CD4-positive, CD25-positive, alpha-beta regulatory T cell (primary cell): Measurements from ENCODE around the gene ARHGAP12. TPM values are rescaled to one million over a fixed set of nuclear protein-coding genes. Genes with fewer than 3 reads are reported as not detected.

Source experiments
- ATAC-seq, 2 donors: fragments of 150-1000 bp; cut with Tn5 transposase; one replicate each; pipeline ENCODE4 v1.10.0; 2021; ENCODE audit warnings: low read depth in 2 of 2, moderate number of reproducible peaks in 2 of 2, moderate library complexity in 1 of 2
- DNase-seq, 3 donors: peaks; one replicate each; pipeline versions ENCODE4 v3.0.0 to v3.0.0-alpha.2; 2012 to 2022; ENCODE audit warnings: mixed read lengths in 1 of 3
- H3K27ac ChIP-seq: one replicate; pipeline ENCODE4 v1.7.0; 2013; ENCODE audit warnings: mild to moderate bottlenecking, low read length; ENCODE audit not compliant: insufficient read depth, poor library complexity, severe bottlenecking
- H3K27me3 ChIP-seq: one replicate; pipeline ENCODE4 v1.7.0; 2013; ENCODE audit warnings: low read length; ENCODE audit not compliant: control insufficient read depth, insufficient read depth
- H3K36me3 ChIP-seq: one replicate; pipeline ENCODE4 v1.7.0; 2013; ENCODE audit warnings: mild to moderate bottlenecking, low read length, moderate library complexity; ENCODE audit not compliant: control insufficient read depth, insufficient read depth
- H3K4me1 ChIP-seq: 2 replicates; pipeline ENCODE4 v1.7.0; 2013; ENCODE audit warnings: mild to moderate bottlenecking, low read length; ENCODE audit not compliant: insufficient read depth, control insufficient read depth, poor library complexity, severe bottlenecking
- H3K4me3 ChIP-seq: one replicate; pipeline ENCODE4 v1.7.0; 2013; ENCODE audit warnings: low read depth, mild to moderate bottlenecking, low read length, moderate library complexity
- H3K9me3 ChIP-seq, 2 experiments: 1 replicate in 1 of 2; 2 replicates in 1 of 2; pipeline ENCODE4 v1.7.0; 2013; ENCODE audit warnings: low read length in 2 of 2, mild to moderate bottlenecking in 1 of 2, moderate library complexity in 1 of 2; ENCODE audit not compliant: control insufficient read depth in 2 of 2
- H3K27ac Mint-ChIP-seq, 3 donors: one replicate each; pipeline ENCODE4 v1.8.0; 2020 to 2022; ENCODE audit warnings: mild to moderate bottlenecking in 3 of 3, mixed read lengths in 3 of 3, moderate library complexity in 2 of 3
- H3K27me3 Mint-ChIP-seq: one replicate; pipeline ENCODE4 v1.8.0; 2022; ENCODE audit warnings: mild to moderate bottlenecking, mixed read lengths
- H3K36me3 Mint-ChIP-seq: one replicate; pipeline ENCODE4 v1.8.0; 2020; ENCODE audit warnings: mixed read lengths
- H3K4me1 Mint-ChIP-seq, 4 donors: one replicate each; pipeline ENCODE4 v1.8.0; 2020 to 2022; ENCODE audit warnings: mixed read lengths in 4 of 4, mild to moderate bottlenecking in 1 of 4
- H3K4me3 Mint-ChIP-seq, 4 donors: one replicate each; pipeline ENCODE4 v1.8.0; 2020 to 2022; ENCODE audit warnings: mild to moderate bottlenecking in 4 of 4, mixed read lengths in 4 of 4, moderate library complexity in 3 of 4
- H3K9me3 Mint-ChIP-seq, 7 donors: one replicate each; pipeline ENCODE4 v1.8.0; 2020 to 2022; ENCODE audit warnings: mixed read lengths in 7 of 7, mild to moderate bottlenecking in 3 of 7, moderate library complexity in 2 of 7
- polyA plus RNA-seq, 4 donors: library from polyadenylated mRNA; unstranded; fragments of 300-500 nt; fragmentation: Illumina TruSeq; gene quantifications; one replicate each; pipeline ENCODE4 v1.2.3, GENCODE V29; 2021
- total RNA-seq: library from RNA; stranded (reverse); gene quantifications from one replicate; pipeline ENCODE4 v1.2.3, GENCODE V29; 2022

ARHGAP12 gene
- total and polyA plus RNA-seq, 5 donors from 2014 or later = 8.8 to 28.3 (median 11.8) TPM

GRCh38 chr10:31927884-31928548 is 615 bp downstream of the ARHGAP12 start:
- ATAC-seq = peak; percentile 36 to 48
- H3K9me3 Mint-ChIP-seq = no peaks in the 10 kb centered on the region
- DNase-seq = peak; percentile 57 to 85 (median 66)
- H3K36me3 Mint-ChIP-seq = peaks cover 3% of the 10 kb centered on the region
- no peaks in the 10 kb centered on the region for H3K27me3 Mint-ChIP-seq
- Histone ChIP-seq H3K27ac (peak overlapping the region; percentile 76), H3K36me3 (no peaks in the 10 kb centered on the region), H3K27me3 (no peaks in the 10 kb centered on the region), H3K4me1 (peaks cover 49% of the 10 kb centered on the region), H3K4me3 (peak overlapping the region; percentile 84), H3K9me3 (no peaks in the 10 kb centered on the region)
- H3K27ac Mint-ChIP-seq = peak overlapping the region; percentile 91 to 97 (median 94)
- peak overlapping the region; percentile 81 to 96 (median 94) for H3K4me3 Mint-ChIP-seq
- peaks cover 23 to 59% (median 49%) of the 10 kb centered on the region in 4 donors for H3K4me1 Mint-ChIP-seq

- Mint-ChIP-seq H3K4me3 (peak overlapping the region; percentile 81 to 96 (median 94)), H3K36me3 (peaks cover 3% of the 10 kb centered on the region), H3K4me1 (peaks cover 23 to 63% (median 51%) of the 10 kb centered on the region in 4 donors), H3K27ac (peak overlapping the region; percentile 91 to 97 (median 94)), H3K27me3 (no peaks in the 10 kb centered on the region), H3K9me3 (peaks cover 0 to 2% (median 0%) of the 10 kb centered on the region in 7 donors)
- Histone ChIP-seq H3K4me1 (peaks cover 49% of the 10 kb centered on the region), H3K4me3 (peak overlapping the region; percentile 84), H3K27me3 (no peaks in the 10 kb centered on the region), H3K27ac (peak overlapping the region; percentile 76), H3K36me3 (no peaks in the 10 kb centered on the region), H3K9me3 (no peaks in the 10 kb centered on the region)
- DNase-seq = peak in 1 of 3 donors; percentile 73
- ATAC-seq = peak in 1 of 2 donors; percentile 1
These were observed 1.1 kb downstream of the ARHGAP12 start for GRCh38 chr10:31927565-31927883.

DNA sequence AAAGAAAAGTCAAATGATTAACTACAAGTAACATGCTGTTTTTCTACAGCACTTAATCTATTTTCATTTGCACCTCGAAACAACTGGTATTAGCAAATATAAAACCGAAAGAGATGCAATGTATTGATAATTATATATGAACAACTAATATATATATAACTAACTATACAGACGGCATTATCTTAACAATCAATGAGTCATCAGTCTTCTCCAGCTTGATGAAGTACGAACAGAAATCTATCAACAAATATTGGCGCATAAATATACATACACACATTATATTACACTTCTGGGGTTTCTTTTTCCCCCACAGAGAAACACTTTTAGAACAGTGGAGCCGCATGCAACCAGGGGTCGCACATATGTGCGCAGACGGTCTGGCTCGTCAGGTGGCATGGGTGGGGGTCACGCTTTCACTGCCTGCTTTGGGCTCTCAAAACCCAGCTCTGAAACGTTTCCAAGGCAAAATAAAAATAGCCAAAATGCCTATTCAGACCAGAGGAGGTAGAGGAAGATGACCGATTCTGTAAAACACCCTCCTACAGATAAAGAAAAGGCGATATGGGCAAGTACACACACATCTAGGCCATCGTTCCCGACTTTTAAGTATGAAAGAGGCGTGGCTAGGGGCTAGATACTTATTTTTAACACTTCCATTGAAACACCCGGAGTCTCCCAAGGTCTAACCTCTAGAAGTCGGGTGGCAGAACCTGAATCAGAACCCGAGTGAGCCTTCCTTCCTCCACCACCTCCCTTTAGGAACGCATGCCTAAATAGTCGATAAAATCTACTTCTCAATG is 1.7 kb downstream of the ARHGAP12 start:
- peak in 1 of 3 donors; percentile 11 for DNase-seq
- no peaks in the 10 kb centered on the region for H3K9me3 ChIP-seq
- no peaks in the 10 kb centered on the region for H3K36me3 ChIP-seq
- no peak for ATAC-seq
- peaks cover 52% of the 10 kb centered on the region for H3K4me1 ChIP-seq
- peak overlapping the region; percentile 84 for H3K4me3 ChIP-seq
- Mint-ChIP-seq H3K4me1 (peaks cover 23 to 68% (median 54%) of the 10 kb centered on the region in 4 donors), H3K27ac (peak overlapping the region; percentile 91 to 97 (median 94)), H3K36me3 (peaks cover 3% of the 10 kb centered on the region), H3K4me3 (peak overlapping the region; percentile 81 to 96 (median 94)), H3K9me3 (peaks cover 0 to 2% (median 0%) of the 10 kb centered on the region in 7 donors), H3K27me3 (no peaks in the 10 kb centered on the region)
- peak overlapping the region; percentile 76 for H3K27ac ChIP-seq
- H3K27me3 ChIP-seq = no peaks in the 10 kb centered on the region

DNA sequence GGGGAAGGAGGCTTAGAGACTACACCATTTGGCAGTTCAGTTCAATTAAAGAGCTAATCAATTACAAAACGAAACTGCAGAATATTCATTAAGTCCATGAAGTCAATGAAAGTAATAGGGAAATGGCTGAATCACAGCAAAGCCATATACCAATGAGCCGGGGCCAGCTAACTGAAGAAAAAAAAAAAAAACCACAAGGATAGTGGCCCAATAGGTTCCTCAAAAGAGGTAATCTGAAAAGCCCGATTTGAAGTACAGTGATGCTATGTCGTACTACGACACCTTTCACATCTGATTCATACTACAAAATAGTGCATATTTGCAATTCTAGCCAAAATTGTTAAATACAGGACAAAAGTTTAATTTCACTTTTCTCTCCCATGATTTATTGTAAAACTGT is 2.5 kb downstream of the ARHGAP12 start:
- Histone ChIP-seq H3K27ac (peak overlapping the region; percentile 76), H3K4me3 (peak overlapping the region; percentile 84), H3K27me3 (no peaks in the 10 kb centered on the region), H3K9me3 (no peaks in the 10 kb centered on the region), H3K36me3 (no peaks in the 10 kb centered on the region), H3K4me1 (peaks cover 60% of the 10 kb centered on the region)
- DNase-seq = no peak
- H3K27ac Mint-ChIP-seq = peak overlapping the region in 2 of 3 donors; percentile 59 to 71
- ATAC-seq = no peak
- H3K9me3 Mint-ChIP-seq = peaks cover 0 to 2% (median 0%) of the 10 kb centered on the region in 7 donors
- no peaks in the 10 kb centered on the region for H3K27me3 Mint-ChIP-seq
- H3K4me1 Mint-ChIP-seq = peaks cover 25 to 76% (median 58%) of the 10 kb centered on the region in 4 donors
- peaks cover 3% of the 10 kb centered on the region for H3K36me3 Mint-ChIP-seq
- peak overlapping the region; percentile 81 to 96 (median 94) for H3K4me3 Mint-ChIP-seq

- peak overlapping the region; percentile 4 for H3K4me3 ChIP-seq
- ATAC-seq = no peak
- no peak overlapping the region for H3K27ac ChIP-seq
- peak overlapping the region; percentile 35 to 75 (median 52) for H3K27ac Mint-ChIP-seq
- peaks cover 0 to 2% (median 0%) of the 10 kb centered on the region in 7 donors for H3K9me3 Mint-ChIP-seq
- H3K4me1 Mint-ChIP-seq = peaks cover 34 to 76% (median 59%) of the 10 kb centered on the region in 4 donors
- no peaks in the 10 kb centered on the region for H3K9me3 ChIP-seq
- no peaks in the 10 kb centered on the region for H3K36me3 ChIP-seq
- no peaks in the 10 kb centered on the region for H3K27me3 Mint-ChIP-seq
- DNase-seq = peak in 2 of 3 donors; percentile 32 to 36
- peaks cover 56% of the 10 kb centered on the region for H3K4me1 ChIP-seq
- H3K4me3 Mint-ChIP-seq = peak overlapping the region in 3 of 4 donors; percentile 4 to 53 (median 11)
- no peaks in the 10 kb centered on the region for H3K27me3 ChIP-seq
- H3K36me3 Mint-ChIP-seq = peaks cover 3% of the 10 kb centered on the region
These were observed 3.8 kb downstream of the ARHGAP12 start for GRCh38 chr10:31924833-31925232.

- no peak for DNase-seq
- H3K27ac ChIP-seq = no peak overlapping the region
- Mint-ChIP-seq H3K9me3 (peaks cover 0 to 2% (median 0%) of the 10 kb centered on the region in 7 donors), H3K4me1 (peaks cover 34 to 85% (median 64%) of the 10 kb centered on the region in 4 donors), H3K27ac (peak overlapping the region in 2 of 3 donors; percentile 15 to 56), H3K4me3 (no peak overlapping the region), H3K27me3 (no peaks in the 10 kb centered on the region), H3K36me3 (peaks cover 3% of the 10 kb centered on the region)
- H3K4me1 ChIP-seq = peaks cover 46% of the 10 kb centered on the region
- H3K36me3 ChIP-seq = no peaks in the 10 kb centered on the region
- H3K4me3 ChIP-seq = no peak overlapping the region
- H3K27me3 ChIP-seq = no peaks in the 10 kb centered on the region
- no peaks in the 10 kb centered on the region for H3K9me3 ChIP-seq
- no peak for ATAC-seq
These were observed 5.2 kb downstream of the ARHGAP12 start for GRCh38 chr10:31923389-31923788.

DNA sequence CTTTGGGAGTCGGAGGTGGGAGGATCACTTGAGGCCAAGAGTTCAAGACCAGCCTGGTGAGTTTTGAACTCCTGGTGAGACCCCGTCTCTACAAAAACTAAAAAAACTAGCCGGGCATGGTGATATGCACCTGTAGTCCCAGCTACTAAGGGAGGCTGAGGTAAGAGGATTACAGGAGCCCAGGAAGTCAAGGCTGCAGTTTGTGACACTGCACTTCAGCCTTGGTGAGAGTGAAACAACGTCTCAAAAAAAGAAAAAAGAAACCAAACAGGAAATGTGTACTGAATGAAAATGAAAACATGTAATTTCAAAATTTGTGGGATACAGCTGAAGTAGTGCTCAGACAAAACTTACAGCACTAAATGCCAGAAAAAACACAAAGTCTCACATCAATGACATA is 7.6 kb downstream of the ARHGAP12 start:
- peak in 1 of 3 donors; percentile 65 for DNase-seq
- H3K36me3 Mint-ChIP-seq = peaks cover 9% of the 10 kb centered on the region
- H3K9me3 Mint-ChIP-seq = peaks cover 0 to 2% (median 0%) of the 10 kb centered on the region in 7 donors
- no peaks in the 10 kb centered on the region for H3K9me3 ChIP-seq
- ATAC-seq = no peak
- no peaks in the 10 kb centered on the region for H3K27me3 Mint-ChIP-seq
- no peaks in the 10 kb centered on the region for H3K36me3 ChIP-seq
- no peak overlapping the region for H3K27ac ChIP-seq
- H3K4me3 Mint-ChIP-seq = peak overlapping the region; percentile 17 to 62 (median 38)
- H3K27ac Mint-ChIP-seq = peak overlapping the region; percentile 23 to 60 (median 40)
- no peaks in the 10 kb centered on the region for H3K27me3 ChIP-seq
- peaks cover 27% of the 10 kb centered on the region for H3K4me1 ChIP-seq
- peak overlapping the region; percentile 18 for H3K4me3 ChIP-seq
- H3K4me1 Mint-ChIP-seq = peaks cover 26 to 89% (median 62%) of the 10 kb centered on the region in 4 donors
